HAP-1 (cell line): ENCODE results near the gene SELENOF.

Source experiments
- DNase-seq, 2 experiments: peaks; one replicate each; pipeline ENCODE4 v3.0.0-alpha.2; 2016 to 2020; ENCODE audit warnings: low spot score in 2 of 2
- H3K27me3 ChIP-seq: fragments of 250-450 bp; sonication (Bioruptor Pico); 2 replicates; pipeline ENCODE4 v1.5.1; 2020; ENCODE audit warnings: low read depth, mild to moderate bottlenecking, moderate library complexity
- H3K36me3 ChIP-seq: fragments of 250-450 bp; sonication (Bioruptor Pico); replicated peaks from 2 replicates; pipeline ENCODE4 v1.5.1; 2020; ENCODE audit warnings: mild to moderate bottlenecking
- H3K4me1 ChIP-seq: fragments of 250-450 bp; sonication (Bioruptor Pico); 2 replicates; pipeline ENCODE4 v1.5.1; 2020; ENCODE audit warnings: mild to moderate bottlenecking
- H3K4me3 ChIP-seq: fragments of 250-450 bp; sonication (Bioruptor Pico); 2 replicates; pipeline ENCODE4 v1.5.1; 2020; ENCODE audit warnings: mild to moderate bottlenecking, moderate library complexity
- H3K9me3 ChIP-seq: fragments of 250-450 bp; sonication (Bioruptor Pico); 2 replicates; pipeline ENCODE4 v1.5.1; 2020; ENCODE audit warnings: mild to moderate bottlenecking, moderate library complexity
- in situ Hi-C: fragments of 300-500 bp; cut with MboI; formaldehyde crosslinking; loops from 3 replicates; pipeline ENCODE4 v1.14.3; 2020; ENCODE audit warnings: low sequenced_read_pairs, inconsistent platforms, mixed read lengths

The SELENOF gene

GRCh38 chr1:86938450-86938849 is 24.5 kb upstream of the SELENOF start:
- in situ Hi-C loops: no loop called here
- H3K27me3 ChIP-seq: no peaks in the 10 kb centered on the region
- DNase-seq: no peak
- no peaks in the 10 kb centered on the region for H3K36me3 ChIP-seq
- no peaks in the 10 kb centered on the region for H3K9me3 ChIP-seq
- peaks cover 38% of the 10 kb centered on the region for H3K4me1 ChIP-seq
- H3K4me3 ChIP-seq: no peak overlapping the region

DNA sequence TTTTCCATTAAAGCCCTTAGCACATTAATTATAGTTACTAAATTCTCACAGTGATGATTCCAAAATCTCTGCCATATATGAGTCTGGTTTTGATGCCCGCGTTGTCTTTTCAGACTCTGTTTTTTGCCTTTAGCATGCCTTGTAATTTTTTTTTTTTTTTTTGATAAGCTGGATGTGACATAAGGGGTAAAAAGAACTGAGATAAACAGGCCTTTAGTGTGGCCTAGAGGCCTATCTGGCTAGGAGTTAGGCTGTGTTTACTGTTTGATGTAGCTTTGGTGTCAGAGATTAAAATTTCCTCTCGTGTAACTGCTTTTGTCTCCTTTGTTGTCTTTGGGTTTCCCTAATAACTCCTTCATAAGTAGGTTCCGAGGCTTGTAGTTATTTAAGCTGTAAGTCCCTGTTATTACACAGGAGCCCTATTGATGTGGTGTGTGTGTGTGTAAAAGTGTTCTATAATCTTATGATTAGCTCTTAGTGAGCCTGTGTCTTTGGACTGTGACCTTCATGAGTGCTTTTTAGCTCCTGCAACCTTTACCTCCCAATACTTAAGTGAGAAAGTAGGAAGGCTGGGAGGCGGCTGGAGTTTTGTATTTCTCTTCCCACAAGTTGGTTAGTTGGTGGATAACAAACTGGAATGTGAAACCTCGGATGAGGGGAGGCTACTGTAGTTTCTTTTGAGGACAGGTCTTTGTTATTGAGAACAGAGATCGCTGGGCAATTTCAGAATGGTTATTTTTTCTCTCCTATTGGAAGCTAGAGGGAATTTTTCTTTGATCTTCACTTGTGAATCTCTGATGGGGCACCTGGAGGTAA is 19.8 kb upstream of the SELENOF start:
- DNase-seq: peak; percentile 51 to 83
- in situ Hi-C loops: no loop called here
- Histone ChIP-seq H3K36me3 (no peaks in the 10 kb centered on the region), H3K27me3 (no peaks in the 10 kb centered on the region), H3K9me3 (no peaks in the 10 kb centered on the region), H3K4me1 (peaks cover 24% of the 10 kb centered on the region), H3K4me3 (no peak overlapping the region)

DNA sequence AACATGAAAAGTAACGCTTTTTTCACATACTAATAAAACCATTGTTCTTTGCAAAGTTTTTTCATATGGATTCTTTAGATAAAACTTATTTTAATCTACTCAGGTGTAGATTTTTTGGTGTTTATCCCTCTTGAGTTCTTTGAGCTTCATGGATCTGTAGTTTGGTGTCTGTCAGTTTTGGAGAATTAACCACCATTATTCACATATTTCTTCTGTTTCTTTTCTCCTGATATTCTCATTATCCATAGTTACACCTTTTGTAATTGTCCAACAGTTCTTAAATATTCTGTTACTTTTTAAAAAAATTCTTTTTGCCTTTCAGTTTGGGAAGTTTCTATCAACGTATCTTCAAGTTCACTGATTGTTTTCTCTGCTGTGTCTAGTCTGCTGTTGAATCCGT is 19.1 kb upstream of the SELENOF start:
- no peaks in the 10 kb centered on the region for H3K27me3 ChIP-seq
- H3K4me3 ChIP-seq: no peak overlapping the region
- no peaks in the 10 kb centered on the region for H3K9me3 ChIP-seq
- in situ Hi-C loops: no loop called here
- DNase-seq: no peak
- no peaks in the 10 kb centered on the region for H3K36me3 ChIP-seq
- peaks cover 18% of the 10 kb centered on the region for H3K4me1 ChIP-seq

GRCh38 chr1:86928819-86929218 is 14.9 kb upstream of the SELENOF start:
- Histone ChIP-seq H3K36me3 (no peaks in the 10 kb centered on the region), H3K9me3 (peaks cover 8% of the 10 kb centered on the region), H3K4me3 (no peak overlapping the region), H3K4me1 (peaks cover 11% of the 10 kb centered on the region), H3K27me3 (no peaks in the 10 kb centered on the region)
- no peak for DNase-seq
- in situ Hi-C loops: no loop called here

- no peak for DNase-seq
- H3K36me3 ChIP-seq: no peaks in the 10 kb centered on the region
- no peaks in the 10 kb centered on the region for H3K27me3 ChIP-seq
- no peaks in the 10 kb centered on the region for H3K4me1 ChIP-seq
- peaks cover 19% of the 10 kb centered on the region for H3K9me3 ChIP-seq
- no peak overlapping the region for H3K4me3 ChIP-seq
- in situ Hi-C loops: no loop called here
Observed at GRCh38 chr1:86926883-86927282, 13.0 kb upstream of the SELENOF start.

DNA sequence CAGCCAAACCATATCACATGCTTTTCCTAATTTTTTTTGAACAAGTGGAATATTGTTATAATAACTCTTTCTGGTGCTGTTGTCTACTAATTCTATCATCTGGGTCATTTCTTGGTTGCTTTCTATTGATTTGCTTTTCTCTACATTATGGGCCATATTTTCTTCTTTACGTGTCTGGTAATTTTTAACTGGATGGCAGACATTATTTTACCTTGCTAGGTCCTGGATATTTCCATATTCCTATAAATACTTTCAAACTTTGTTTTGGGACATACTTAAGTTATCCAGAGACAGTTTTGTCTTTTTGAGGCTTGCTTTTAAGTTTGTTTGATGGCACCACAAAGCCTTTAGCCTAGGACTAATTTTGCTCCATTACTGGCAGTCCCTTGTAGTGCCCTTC is 11.8 kb upstream of the SELENOF start:
- Histone ChIP-seq H3K4me1 (no peaks in the 10 kb centered on the region), H3K27me3 (no peaks in the 10 kb centered on the region), H3K36me3 (no peaks in the 10 kb centered on the region; the same call in 1 of the 2 replicates), H3K4me3 (no peak overlapping the region), H3K9me3 (peaks cover 23% of the 10 kb centered on the region)
- no peak for DNase-seq
- in situ Hi-C loops: no loop called here

DNA sequence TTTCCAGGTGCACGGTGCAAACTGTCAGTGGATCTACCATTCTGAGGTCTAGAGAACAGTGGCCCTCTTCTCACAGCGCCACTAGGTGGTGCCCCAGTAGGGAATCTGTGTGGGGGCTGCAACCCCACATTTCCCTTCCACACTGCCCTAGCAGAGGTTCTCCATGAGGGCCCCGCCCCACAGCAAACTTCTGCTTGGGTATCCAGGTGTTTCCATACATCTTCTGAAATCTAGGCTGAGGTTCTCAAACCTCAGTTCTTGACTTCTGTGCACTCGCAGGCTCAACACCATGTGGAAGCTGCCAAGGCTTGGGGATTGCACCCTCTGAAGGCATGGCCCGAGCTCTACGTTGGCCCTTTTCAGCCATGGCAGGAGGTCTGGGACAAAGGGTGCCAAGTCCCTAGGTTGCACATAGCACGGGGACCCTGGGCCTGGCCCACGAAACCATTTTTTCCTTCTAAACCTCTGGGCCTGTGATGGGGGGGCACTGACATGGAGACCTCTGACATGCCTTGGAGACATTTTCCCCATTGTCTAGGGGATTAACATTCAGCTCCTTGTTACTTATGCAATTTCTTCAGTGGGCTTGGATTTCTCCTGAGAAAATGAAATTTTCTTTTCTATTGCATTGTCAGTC is 10.5 kb upstream of the SELENOF start:
- in situ Hi-C loops: no loop called here
- Histone ChIP-seq H3K4me1 (no peaks in the 10 kb centered on the region), H3K36me3 (no peaks in the 10 kb centered on the region; the same call in 1 of the 2 replicates), H3K9me3 (peaks cover 23% of the 10 kb centered on the region), H3K27me3 (no peaks in the 10 kb centered on the region), H3K4me3 (no peak overlapping the region)
- no peak for DNase-seq

DNA sequence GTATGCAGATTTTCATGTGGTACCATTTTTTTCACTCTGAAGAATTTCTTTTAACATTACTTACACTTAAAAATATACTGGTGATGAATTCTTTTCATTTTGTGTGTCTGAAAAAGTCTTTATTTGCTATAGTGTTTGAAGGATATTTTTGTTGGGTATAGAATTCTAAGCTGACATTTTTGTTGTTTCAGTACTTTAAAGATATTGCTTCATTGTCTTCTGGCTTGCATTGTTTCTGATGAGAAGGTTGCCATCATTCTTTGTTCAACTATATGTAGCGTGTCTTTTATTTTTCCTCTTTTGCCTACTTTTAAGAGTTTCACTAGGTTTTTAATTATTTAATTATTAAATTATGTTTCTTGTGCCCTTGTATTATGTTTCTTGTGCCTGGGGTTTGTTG is 8.5 kb upstream of the SELENOF start:
- H3K27me3 ChIP-seq: no peaks in the 10 kb centered on the region
- peaks cover 23% of the 10 kb centered on the region for H3K9me3 ChIP-seq
- no peaks in the 10 kb centered on the region for H3K4me1 ChIP-seq
- no peaks in the 10 kb centered on the region; the same call in 1 of the 2 replicates for H3K36me3 ChIP-seq
- H3K4me3 ChIP-seq: no peak overlapping the region
- DNase-seq: no peak
- in situ Hi-C loops: no loop called here

DNA sequence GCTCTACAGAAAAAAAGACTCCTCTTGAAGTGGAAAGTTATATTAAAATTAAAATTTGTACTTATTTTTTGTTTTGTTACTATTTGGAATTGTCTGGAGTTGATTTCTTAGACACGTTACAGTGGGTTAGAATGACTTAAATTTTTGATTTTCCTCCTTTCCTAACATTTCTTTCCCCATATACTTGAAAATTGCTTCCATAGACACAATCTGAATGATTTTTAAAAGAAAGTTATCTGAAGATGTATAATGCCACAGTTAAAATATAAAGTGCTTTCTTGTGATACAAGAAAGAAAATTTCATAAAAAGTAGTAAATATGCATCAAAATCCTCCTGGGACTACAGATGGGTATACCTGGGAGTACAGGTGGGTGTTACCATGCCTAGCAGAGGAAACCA is 2.8 kb upstream of the SELENOF start:
- peaks cover 4% of the 10 kb centered on the region; the same call in 1 of the 2 replicates for H3K36me3 ChIP-seq
- peak overlapping the region; percentile 83; the same call in 1 of the 2 replicates for H3K4me3 ChIP-seq

DNA sequence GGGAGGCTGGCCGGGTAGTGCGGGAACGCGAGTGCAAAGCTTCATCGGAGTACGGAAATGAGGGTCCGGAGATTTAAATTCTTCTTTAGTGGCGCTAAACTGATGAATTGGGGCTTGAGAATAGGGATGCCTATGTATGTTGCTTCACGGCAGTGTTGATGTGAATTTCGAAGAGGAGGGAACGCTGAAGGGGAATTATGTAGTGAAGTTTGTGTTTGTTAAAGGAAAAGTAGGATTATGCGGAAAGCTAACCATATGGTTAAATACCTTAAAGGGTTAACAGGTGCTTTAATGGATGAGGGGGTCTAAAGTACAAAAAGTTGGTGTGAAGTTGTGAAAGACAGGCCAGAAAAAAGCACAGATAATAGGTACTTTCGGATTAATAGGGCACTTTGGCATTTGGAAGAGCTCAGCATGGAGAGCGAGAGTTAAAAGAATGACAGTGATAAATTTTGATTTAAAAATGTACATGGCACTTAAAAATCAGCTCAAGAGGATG is 1.9 kb upstream of the SELENOF start:
- Histone ChIP-seq H3K27me3 (no peaks in the 10 kb centered on the region), H3K36me3 (peaks cover 5% of the 10 kb centered on the region; the same call in 1 of the 2 replicates), H3K4me3 (peak overlapping the region; percentile 83), H3K9me3 (no peaks in the 10 kb centered on the region), H3K4me1 (peaks cover 17% of the 10 kb centered on the region)
- DNase-seq: no peak
- in situ Hi-C loops: no loop called here

More for the DNA sequence above, 2.8 kb upstream of the SELENOF start:
- peaks cover 3% of the 10 kb centered on the region; the same call in 1 of the 2 replicates for H3K9me3 ChIP-seq
- peaks cover 17% of the 10 kb centered on the region for H3K4me1 ChIP-seq
- H3K27me3 ChIP-seq: no peaks in the 10 kb centered on the region
- DNase-seq: no peak
- in situ Hi-C loops: no loop called here

- DNase-seq: peak; percentile 45 to 66
- H3K4me1 ChIP-seq: peaks cover 17% of the 10 kb centered on the region
Observed at GRCh38 chr1:86914998-86915736, 1.2 kb upstream of the SELENOF start.

DNA sequence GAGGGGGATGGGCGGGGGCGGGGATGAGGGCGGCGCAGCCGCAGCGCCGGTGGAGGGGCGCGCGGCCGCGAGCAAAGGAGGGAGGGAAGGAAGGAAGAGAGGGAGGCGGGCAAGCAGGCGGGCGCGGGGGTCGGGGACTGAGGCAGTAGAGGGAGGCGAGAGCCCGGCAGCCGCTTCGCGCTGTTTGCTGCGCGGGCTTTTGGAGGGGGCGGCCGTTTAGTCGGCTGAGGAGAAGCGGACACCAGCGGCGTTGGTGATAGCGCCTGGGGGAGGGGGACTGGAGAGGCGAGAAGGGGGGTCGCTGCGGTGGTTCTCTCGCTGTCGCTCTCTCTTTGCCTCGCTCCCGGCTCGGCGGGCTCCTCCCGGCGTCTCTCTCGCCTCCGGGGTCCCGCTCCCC is 673 bp upstream of the SELENOF start, which contains the start of gene HS2ST1:
Gene HS2ST1 (plus strand): TSS at position 35 of the 397 bp plus-strand sequence.
- Histone ChIP-seq H3K27me3 (no peaks in the 10 kb centered on the region), H3K4me3 (peak within 1 kb of the TSS; percentile 83), H3K9me3 (no peaks in the 10 kb centered on the region), H3K4me1 (peaks cover 17% of the 10 kb centered on the region), H3K36me3 (peaks cover 7% of the 10 kb centered on the region)
- in situ Hi-C loops: no loop called here
- no peak for DNase-seq

More at GRCh38 chr1:86914998-86915736, 1.2 kb upstream of the SELENOF start:
- in situ Hi-C loops: no loop called here
- no peaks in the 10 kb centered on the region for H3K9me3 ChIP-seq
- H3K36me3 ChIP-seq: peaks cover 7% of the 10 kb centered on the region
- no peaks in the 10 kb centered on the region for H3K27me3 ChIP-seq
- H3K4me3 ChIP-seq: peak overlapping the region; percentile 83

DNA sequence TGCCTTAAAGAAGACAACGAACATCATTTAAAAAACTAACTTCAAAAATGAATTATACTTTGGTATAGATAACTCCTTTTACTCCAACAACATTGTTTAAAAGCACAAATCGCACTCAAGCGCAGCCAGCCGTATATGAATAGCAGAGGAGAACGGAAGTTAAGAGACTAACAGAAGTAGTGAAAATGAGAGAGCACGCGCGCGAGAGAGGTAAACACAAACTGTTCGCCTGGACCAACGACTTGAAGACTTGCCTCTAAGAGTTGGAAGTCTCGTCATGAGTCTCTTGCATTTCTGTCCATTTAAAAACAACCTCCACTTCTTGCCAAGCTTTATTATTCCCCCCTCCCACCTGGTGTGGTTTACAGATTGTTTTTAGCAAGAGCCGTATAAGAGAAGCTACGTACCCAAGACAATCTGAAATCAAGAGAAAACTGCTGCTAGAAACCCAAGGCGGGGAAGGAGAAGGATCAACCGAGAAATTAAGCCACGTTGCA is 479 bp downstream of the SELENOF start:
- H3K36me3 ChIP-seq: peaks cover 7% of the 10 kb centered on the region
- in situ Hi-C loops: no loop called here
- H3K4me3 ChIP-seq: peak overlapping the region; percentile 80
- no peaks in the 10 kb centered on the region for H3K27me3 ChIP-seq
- peak; percentile 11 to 50 for DNase-seq
- H3K9me3 ChIP-seq: no peaks in the 10 kb centered on the region
- H3K4me1 ChIP-seq: peaks cover 17% of the 10 kb centered on the region
